Common myeloid progenitor, CD34-positive (primary cell): ENCODE measurements around the gene KRTAP4-3.
"Not testable (repeated sequence)": the region's sequence is repeated elsewhere in the genome, so short reads cannot be mapped to it uniquely, and the experiment has no call there.

Experiments
- CTCF ChIA-PET: fragments of 350-600 bp; sonication (Branson Sonifier 250); formaldehyde crosslinking; loops from one replicate; lab custom pipeline; 2021; ENCODE audit warnings: antibody characterized with exemption; lab: Charles Lee
- POLR2A ChIA-PET: fragments of 350-600 bp; sonication (Branson Sonifier 250); formaldehyde crosslinking; loops from one replicate; lab custom pipeline; 2021; ENCODE audit warnings: antibody characterized with exemption; lab: Charles Lee
- DNase-seq, 3 donors: peaks; one replicate each; pipeline versions ENCODE4 v3.0.0 to v3.0.0-alpha.2; 2013
- H3K27ac ChIP-seq, 2 experiments: 1 replicate in 1 of 2; 2 replicates in 1 of 2; pipeline ENCODE4 v1.7.0; 2013; ENCODE audit warnings: inconsistent platforms in 2 of 2, low read length in 2 of 2, mild to moderate bottlenecking in 2 of 2, low read depth in 1 of 2, moderate library complexity in 1 of 2; ENCODE audit not compliant: severe bottlenecking in 2 of 2, insufficient read depth in 1 of 2, poor library complexity in 1 of 2
- H3K27me3 ChIP-seq, 5 experiments: replicated peaks in 2 of 5; 1 replicate in 3 of 5; 2 replicates in 2 of 5; pipeline versions ENCODE4 v1.6.1 to v1.7.0; 2013; ENCODE audit warnings: low read length in 4 of 5, mild to moderate bottlenecking in 2 of 5, moderate library complexity in 2 of 5, inconsistent platforms in 1 of 5; ENCODE audit not compliant: insufficient read depth in 5 of 5, control insufficient read depth in 4 of 5
- H3K36me3 ChIP-seq, 4 experiments: 1 replicate in 2 of 4; 2 replicates in 2 of 4; pipeline versions ENCODE4 v1.6.1 to v1.7.0; 2013; ENCODE audit warnings: low read length in 3 of 4, control low read depth in 1 of 4, mild to moderate bottlenecking in 1 of 4; ENCODE audit not compliant: control insufficient read depth in 4 of 4, insufficient read depth in 4 of 4
- H3K4me1 ChIP-seq, 4 experiments: 1 replicate in 3 of 4; 2 replicates in 1 of 4; pipeline versions ENCODE4 v1.6.1 to v1.7.1; 2013; ENCODE audit warnings: low read length in 3 of 4, mild to moderate bottlenecking in 3 of 4, control low read depth in 1 of 4, inconsistent platforms in 1 of 4, moderate library complexity in 1 of 4; ENCODE audit not compliant: control insufficient read depth in 4 of 4, insufficient read depth in 4 of 4; ENCODE audit errors: control extremely low read depth in 1 of 4
- H3K4me3 ChIP-seq, 7 experiments: 1 replicate in 4 of 7; 2 replicates in 3 of 7; pipeline versions ENCODE4 v1.5.1 to v1.7.0; 2013; ENCODE audit warnings: mild to moderate bottlenecking in 7 of 7, low read length in 6 of 7, moderate library complexity in 6 of 7, inconsistent platforms in 2 of 7, low read depth in 2 of 7, control low read depth in 1 of 7; ENCODE audit not compliant: insufficient read depth in 4 of 7, control insufficient read depth in 1 of 7; ENCODE audit errors: extremely low read depth in 1 of 7
- H3K9me3 ChIP-seq, 5 experiments: 1 replicate in 4 of 5; 2 replicates in 1 of 5; pipeline versions ENCODE4 v1.6.1 to v1.7.1; 2013; ENCODE audit warnings: low read length in 4 of 5, mild to moderate bottlenecking in 2 of 5, inconsistent platforms in 1 of 5, low read depth in 1 of 5, moderate library complexity in 1 of 5; ENCODE audit not compliant: control insufficient read depth in 4 of 5, insufficient read depth in 2 of 5; ENCODE audit errors: control extremely low read depth in 1 of 5
- WGBS: methylation state at CpG from one replicate; pipeline ENCODE4 v1.1.5; 2013; ENCODE audit not compliant: insufficient coverage; 5-methylcytosine and 5-hydroxymethylcytosine counted together

KRTAP4-3 gene

GRCh38 chr17:41189837-41190318 is 21.9 kb upstream of the KRTAP4-3 start, which contains the start of gene KRTAP9-1:
Gene KRTAP9-1, plus strand, starts transcription at chr17:41189887. Its CDS starts 0 bp downstream, at chr17:41189887.
- H3K4me3 ChIP-seq, H3K27ac ChIP-seq, CTCF ChIA-PET, H3K4me1 ChIP-seq, POLR2A ChIA-PET, H3K9me3 ChIP-seq, H3K36me3 ChIP-seq, H3K27me3 ChIP-seq, DNase-seq: not testable (repeated sequence)
- WGBS = 89% methylated on average over 1 of the region's 1 CpG

GRCh38 chr17:41186872-41187271 is 18.9 kb upstream of the KRTAP4-3 start:
- WGBS = 100% methylated on average over 2 of the region's 2 CpGs
- ChIA-PET POLR2A (no interaction called here), CTCF (no interaction called here)
- H3K36me3 ChIP-seq = no peaks in the 10 kb centered on the region
- DNase-seq = no peak
- H3K27me3 ChIP-seq = peaks cover 0 to 4% (median 2%) of the 10 kb centered on the region in 5 experiments
- no peak overlapping the region for H3K27ac ChIP-seq
- no peaks in the 10 kb centered on the region for H3K9me3 ChIP-seq
- no peak overlapping the region for H3K4me3 ChIP-seq
- H3K4me1 ChIP-seq = no peaks in the 10 kb centered on the region

- ChIA-PET POLR2A (no interaction called here), CTCF (interaction anchor here (1.4 kb wide), 1 partner anchor 15 kb away, joined by 3 read pairs; no protein-coding TSS in a partner anchor)
- no peak overlapping the region for H3K4me3 ChIP-seq
- no peaks in the 10 kb centered on the region for H3K36me3 ChIP-seq
- no peak overlapping the region for H3K27ac ChIP-seq
- no peaks in the 10 kb centered on the region for H3K9me3 ChIP-seq
- peaks cover 0 to 2% (median 0%) of the 10 kb centered on the region in 5 experiments for H3K27me3 ChIP-seq
- no peaks in the 10 kb centered on the region for H3K4me1 ChIP-seq
- no CpG with 5 or more reads among the region's 1 CpG for WGBS
- no peak for DNase-seq
Measured at GRCh38 chr17:41185001-41185400, 17.0 kb upstream of the KRTAP4-3 start.

GRCh38 chr17:41184480-41184961 is 16.5 kb upstream of the KRTAP4-3 start, which contains the start of gene KRTAP4-1:
Gene KRTAP4-1, minus strand, starts transcription at chr17:41184911. Its CDS starts 57 bp downstream, at chr17:41184854.
- no peak within 1 kb of the TSS for H3K27ac ChIP-seq
- H3K4me3 ChIP-seq = no peak within 1 kb of the TSS
- no peaks in the 10 kb centered on the region for H3K4me1 ChIP-seq
- WGBS = 96% methylated on average over 7 of the region's 9 CpGs
- H3K36me3 ChIP-seq = no peaks in the 10 kb centered on the region
- ChIA-PET CTCF (interaction anchor here (1.4 kb wide), 1 partner anchor 15 kb away, joined by 3 read pairs; no protein-coding TSS in a partner anchor), POLR2A (no interaction called here)
- H3K27me3 ChIP-seq = peaks cover 0 to 2% (median 0%) of the 10 kb centered on the region in 5 experiments
- DNase-seq = no peak
- H3K9me3 ChIP-seq = no peaks in the 10 kb centered on the region

- no peaks in the 10 kb centered on the region for H3K36me3 ChIP-seq
- H3K9me3 ChIP-seq = no peaks in the 10 kb centered on the region
- WGBS = 100% methylated on average over 1 of the region's 1 CpG
- no peak for DNase-seq
- no peak overlapping the region for H3K27ac ChIP-seq
- no peak overlapping the region for H3K4me3 ChIP-seq
- H3K27me3 ChIP-seq = no peaks in the 10 kb centered on the region
- ChIA-PET CTCF (no interaction called here), POLR2A (no interaction called here)
- H3K4me1 ChIP-seq = peaks cover 0 to 3% (median 0%) of the 10 kb centered on the region in 4 experiments
Measured at GRCh38 chr17:41178843-41179616, 11.0 kb upstream of the KRTAP4-3 start.

GRCh38 chr17:41178341-41178740 is 10.3 kb upstream of the KRTAP4-3 start:
- no peak for DNase-seq
- 100% methylated on average over 3 of the region's 3 CpGs for WGBS
- POLR2A ChIA-PET = no interaction called here
- Histone ChIP-seq H3K4me1 (peaks cover 0 to 3% (median 0%) of the 10 kb centered on the region in 4 experiments), H3K9me3 (no peaks in the 10 kb centered on the region), H3K36me3 (no peaks in the 10 kb centered on the region), H3K27me3 (no peaks in the 10 kb centered on the region), H3K4me3 (no peak overlapping the region), H3K27ac (no peak overlapping the region)
- CTCF ChIA-PET = no interaction called here

GRCh38 chr17:41177727-41178271 is 9.8 kb upstream of the KRTAP4-3 start, which contains the start of gene KRTAP4-2:
Gene KRTAP4-2, minus strand, starts transcription at chr17:41178221. Its CDS starts 57 bp downstream, at chr17:41178164.
- Histone ChIP-seq H3K27me3 (no peaks in the 10 kb centered on the region), H3K4me3 (no peak within 1 kb of the TSS), H3K4me1 (peaks cover 0 to 3% (median 0%) of the 10 kb centered on the region in 4 experiments), H3K9me3 (no peaks in the 10 kb centered on the region), H3K27ac (no peak within 1 kb of the TSS), H3K36me3 (no peaks in the 10 kb centered on the region)
- no peak for DNase-seq
- POLR2A ChIA-PET = no interaction called here
- 100% methylated on average over 5 of the region's 7 CpGs for WGBS
- CTCF ChIA-PET = no interaction called here
